Brain pericyte (primary cell): ENCODE results near the gene ARMC3.

Source experiments
- DNase-seq: peaks from one replicate; pipeline ENCODE4 v3.0.0-alpha.2; 2012; ENCODE audit warnings: low read depth, low spot score

ARMC3 gene

GRCh38 chr10:23075672-23076071, 147.8 kb downstream of the ARMC3 start:
- no peak for DNase-seq

- DNase-seq: no peak
Measured at GRCh38 chr10:23078114-23078513, 150.3 kb downstream of the ARMC3 start.

- DNase-seq: no peak
Measured at GRCh38 chr10:23079700-23080099, 151.8 kb downstream of the ARMC3 start.

- DNase-seq: no peak
Measured at GRCh38 chr10:23080262-23080661, 152.4 kb downstream of the ARMC3 start.

GRCh38 chr10:23081221-23081750, 153.4 kb downstream of the ARMC3 start:
- no peak for DNase-seq

GRCh38 chr10:23081891-23082290, 154.0 kb downstream of the ARMC3 start:
- no peak for DNase-seq
